ENCODE data around the gene KLHL33.

KLHL33 gene

DNA sequence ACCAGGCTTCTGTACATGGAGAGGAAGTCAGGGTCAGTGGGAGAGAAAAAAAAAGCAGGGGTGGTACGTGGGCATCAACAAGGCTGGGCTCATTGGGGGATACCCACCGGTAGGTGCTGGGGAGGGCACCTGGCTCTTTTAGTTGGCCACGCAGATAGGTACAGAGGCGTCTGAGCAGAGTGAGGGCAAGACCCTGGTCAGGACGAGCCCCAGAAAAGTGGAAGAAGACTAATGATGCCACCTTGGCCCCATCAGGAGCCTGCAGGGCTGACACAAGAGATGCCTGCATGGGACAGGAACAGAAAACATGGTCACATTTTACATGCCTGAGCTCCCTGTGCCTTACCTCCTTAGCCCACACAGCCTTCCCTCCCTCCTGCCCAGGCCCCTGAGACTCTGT, 52.3 kb downstream of the KLHL33 start:
- Mint-ChIP-seq H3K4me1 (peaks cover 6 to 9% of the 10 kb centered on the region in 2 donors), H3K27me3 (no peaks in the 10 kb centered on the region), H3K36me3 (peaks cover 62 to 71% of the 10 kb centered on the region in 2 donors), H3K27ac (no peak overlapping the region), H3K9me3 (no peaks in the 10 kb centered on the region), H3K4me3 (no peak overlapping the region)
- ATAC-seq (replicated peaks) (no peak), DNase-seq (no peak)

DNA sequence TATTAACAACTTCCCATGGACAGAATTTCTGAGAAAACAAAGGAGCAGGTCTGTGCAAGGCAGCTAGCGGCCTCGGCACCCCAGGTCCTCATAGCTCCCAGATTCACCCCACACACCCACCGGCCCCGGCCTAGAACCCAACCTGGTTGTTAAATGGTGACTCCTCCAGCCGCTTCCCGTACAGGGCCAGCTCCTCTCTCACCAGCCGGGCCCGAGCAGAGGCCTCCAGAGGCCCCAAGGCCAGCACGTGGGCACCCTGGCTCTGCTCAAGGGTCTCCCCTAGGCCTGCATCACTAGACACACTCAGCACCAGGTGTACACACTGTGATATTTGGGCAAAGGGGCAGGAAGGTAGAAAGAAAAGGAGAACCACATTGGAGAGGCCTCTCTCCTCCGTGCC, 52.9 kb downstream of the KLHL33 start:
- Mint-ChIP-seq H3K36me3 (peaks cover 59 to 69% of the 10 kb centered on the region in 2 donors), H3K9me3 (no peaks in the 10 kb centered on the region), H3K4me3 (no peak overlapping the region), H3K4me1 (peaks cover 6% of the 10 kb centered on the region in 2 donors), H3K27ac (no peak overlapping the region), H3K27me3 (no peaks in the 10 kb centered on the region)
- no peak for DNase-seq
- no peak for ATAC-seq (replicated peaks)

DNA sequence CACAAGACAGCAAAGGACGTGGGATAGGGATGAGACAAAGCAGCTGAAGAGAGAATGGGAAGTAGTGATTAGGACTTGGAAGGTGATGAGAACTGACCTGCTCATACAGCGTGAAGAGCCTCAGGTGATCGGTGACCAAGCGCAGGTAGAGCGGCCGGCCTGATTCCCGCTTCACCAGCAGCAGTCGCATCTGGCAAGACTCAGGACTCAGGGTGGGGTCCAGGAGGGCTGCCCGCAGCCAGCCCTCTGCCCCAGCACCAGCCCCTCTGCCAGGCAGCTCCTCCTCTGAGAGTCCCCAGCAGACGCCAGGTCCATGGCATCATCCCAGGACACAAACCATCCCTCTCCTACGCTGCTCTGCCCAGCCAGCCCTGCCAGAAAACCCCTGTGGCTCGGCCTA, 53.4 kb downstream of the KLHL33 start:
- Mint-ChIP-seq H3K27me3 (no peaks in the 10 kb centered on the region), H3K9me3 (no peaks in the 10 kb centered on the region), H3K4me3 (no peak overlapping the region), H3K27ac (peak overlapping the region; percentile 65), H3K4me1 (peaks cover 1 to 3% of the 10 kb centered on the region in 2 donors), H3K36me3 (peaks cover 59 to 69% of the 10 kb centered on the region in 2 donors)
- ATAC-seq (replicated peaks) (no peak), DNase-seq (no peak)

DNA sequence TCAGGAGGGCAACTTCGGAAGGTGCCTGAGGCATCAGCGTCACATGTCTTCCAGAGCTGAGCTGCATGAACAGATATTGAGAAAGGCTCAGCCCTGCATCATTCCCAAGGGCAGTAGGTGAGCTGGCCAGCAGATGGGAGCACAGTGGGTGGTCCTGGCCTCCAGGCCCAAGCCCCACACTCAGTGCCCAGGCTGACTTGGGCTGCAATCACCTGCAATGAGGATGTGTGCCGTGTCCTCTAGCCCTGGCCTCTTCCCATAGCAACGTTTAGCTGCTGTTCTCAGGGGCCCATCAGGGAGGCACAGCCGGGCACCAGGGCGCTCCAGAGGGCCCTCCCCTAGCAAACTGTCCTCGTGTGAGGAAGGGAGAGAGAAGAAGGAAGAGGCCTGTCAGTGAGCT, 54.6 kb downstream of the KLHL33 start:
- Mint-ChIP-seq H3K27ac (no peak overlapping the region), H3K4me1 (peaks cover 0 to 3% of the 10 kb centered on the region in 2 donors), H3K36me3 (peaks cover 58 to 72% of the 10 kb centered on the region in 2 donors), H3K27me3 (no peaks in the 10 kb centered on the region), H3K9me3 (no peaks in the 10 kb centered on the region), H3K4me3 (no peak overlapping the region)
- DNase-seq: no peak
- no peak for ATAC-seq (replicated peaks)

DNA sequence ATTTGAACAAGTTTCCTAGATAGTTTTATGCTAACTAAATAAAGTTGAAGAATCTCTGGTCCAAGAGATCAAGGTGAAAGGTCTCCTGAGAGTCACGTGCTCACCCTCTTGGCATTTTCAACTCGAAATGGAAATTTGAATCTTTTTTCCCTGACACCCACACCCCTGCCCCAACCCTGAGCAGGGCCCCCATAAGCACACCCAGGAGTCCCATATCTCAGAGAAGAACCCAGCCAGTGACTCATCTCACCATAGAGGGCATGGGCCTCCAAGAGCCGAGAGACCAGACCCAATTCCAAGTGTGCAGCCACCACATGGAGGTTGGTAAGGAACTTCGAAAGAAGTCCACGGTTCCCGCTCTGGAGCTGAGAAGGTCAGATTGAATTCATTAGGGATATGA, 55.3 kb downstream of the KLHL33 start:
- Mint-ChIP-seq H3K9me3 (no peaks in the 10 kb centered on the region), H3K36me3 (peaks cover 59 to 73% of the 10 kb centered on the region in 2 donors), H3K4me1 (peaks cover 0 to 3% of the 10 kb centered on the region in 2 donors), H3K4me3 (no peak overlapping the region), H3K27me3 (no peaks in the 10 kb centered on the region), H3K27ac (no peak overlapping the region)
- no peak for ATAC-seq (replicated peaks)
- DNase-seq: no peak

DNA sequence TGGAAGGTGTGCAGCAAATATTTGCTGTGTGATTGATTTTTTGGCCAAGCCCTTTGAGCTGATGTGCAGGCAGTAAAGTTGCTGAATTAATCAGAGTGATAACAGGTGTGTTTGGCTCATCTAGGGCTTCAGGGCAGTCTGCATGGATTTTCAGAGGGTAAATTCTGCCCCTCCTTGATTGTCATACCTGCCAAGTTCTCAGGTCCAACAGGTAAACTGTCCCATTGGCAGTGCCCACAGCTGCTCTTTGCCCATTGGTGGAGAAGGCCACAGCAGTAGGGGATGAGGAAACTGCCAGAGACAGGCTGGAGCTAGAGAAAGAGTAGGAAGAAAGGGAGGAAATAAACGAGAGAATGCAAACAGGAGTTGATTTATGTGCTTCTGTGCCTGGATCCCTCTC, 56.2 kb downstream of the KLHL33 start:
- no peaks in the 10 kb centered on the region for H3K9me3 Mint-ChIP-seq
- peaks cover 63 to 78% of the 10 kb centered on the region in 2 donors for H3K36me3 Mint-ChIP-seq
- no peak overlapping the region for H3K27ac Mint-ChIP-seq
- no peak overlapping the region for H3K4me3 Mint-ChIP-seq
- no peaks in the 10 kb centered on the region for H3K27me3 Mint-ChIP-seq
- DNase-seq (no peak), ATAC-seq (replicated peaks) (no peak)
- peaks cover 0 to 3% of the 10 kb centered on the region in 2 donors for H3K4me1 Mint-ChIP-seq

DNA sequence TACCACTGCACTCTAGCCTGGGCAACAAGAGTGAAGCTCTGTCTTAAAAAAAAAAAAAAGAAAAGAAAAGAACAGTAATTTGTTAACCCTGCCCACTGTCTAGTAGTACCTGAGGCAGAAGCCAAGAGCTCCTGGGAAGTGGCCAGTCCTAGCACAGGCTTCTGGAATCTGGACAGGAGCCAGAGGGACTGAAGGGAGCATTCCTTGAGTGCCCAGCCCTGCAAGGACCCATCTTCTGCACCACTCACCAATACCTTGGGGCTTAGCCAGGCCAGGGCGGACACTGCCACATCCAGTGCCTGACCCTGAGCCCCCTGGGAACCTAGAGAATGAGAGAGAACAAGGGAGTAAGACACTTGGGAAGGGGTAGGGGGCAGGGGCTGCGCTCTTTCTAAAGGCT, 58.8 kb downstream of the KLHL33 start:
- Mint-ChIP-seq H3K27me3 (no peaks in the 10 kb centered on the region), H3K36me3 (peaks cover 63 to 77% of the 10 kb centered on the region in 2 donors), H3K9me3 (no peaks in the 10 kb centered on the region)

DNA sequence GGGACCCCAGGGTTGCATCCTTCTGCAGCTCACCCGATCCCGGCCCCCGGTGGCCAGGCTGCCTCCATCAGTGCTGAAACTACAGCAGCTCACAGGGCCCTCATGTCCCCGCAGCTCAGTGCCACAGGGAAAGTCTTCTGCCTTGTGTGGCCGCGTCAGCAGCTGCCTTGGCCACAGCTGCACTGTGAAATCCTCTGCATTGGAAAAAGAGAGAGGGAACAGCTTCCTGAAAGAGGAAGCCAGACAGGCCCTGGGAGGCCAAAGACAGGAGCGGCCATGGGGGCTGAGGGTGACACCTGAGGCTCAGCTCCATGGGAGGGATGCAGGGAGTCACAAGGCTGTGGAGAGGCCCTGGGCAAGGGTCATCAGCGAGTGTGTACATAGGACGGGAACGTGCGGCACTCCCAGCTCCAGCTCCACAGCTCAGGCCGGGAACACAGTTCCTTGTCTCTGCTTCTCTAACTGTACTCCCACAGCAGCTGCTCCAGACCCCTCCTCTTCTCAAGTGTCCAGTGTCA, 59.8 kb downstream of the KLHL33 start:
- Mint-ChIP-seq H3K36me3 (peaks cover 59 to 83% of the 10 kb centered on the region in 2 donors), H3K27me3 (no peaks in the 10 kb centered on the region), H3K9me3 (no peaks in the 10 kb centered on the region), H3K27ac (peak overlapping the region; percentile 44), H3K4me1 (peaks cover 0 to 1% of the 10 kb centered on the region in 2 donors), H3K4me3 (no peak overlapping the region)
- no peak for ATAC-seq (replicated peaks)
- no peak for DNase-seq

More for the DNA sequence above, 58.8 kb downstream of the KLHL33 start:
- Mint-ChIP-seq H3K27ac (no peak overlapping the region), H3K4me1 (peaks cover 0 to 1% of the 10 kb centered on the region in 2 donors), H3K4me3 (no peak overlapping the region)
- ATAC-seq (replicated peaks) (no peak), DNase-seq (no peak)

Data from stimulated activated naive B cell treated with anti-CD40 and anti-IgM and Interleukin-4, amounts not matched to agents 10 μg/mL and 1 μg/mL and 100 μg/mL, for 72 hours (primary cell).